Neural cell (in vitro differentiated cells): ENCODE data around the gene CROT. TPM values are rescaled to one million over a fixed set of nuclear protein-coding genes. Genes with fewer than 3 reads are reported as not detected.

Experiments
- H2AFZ ChIP-seq: fragments of 200-600, 300-800 bp; sonication (generic), shearing (Covaris generic); 2 replicates; pipeline ENCODE4 v1.6.0; 2014; ENCODE audit warnings: low read depth, mild to moderate bottlenecking, antibody characterized with exemption, low read length, moderate library complexity
- H3F3A ChIP-seq: fragments of 200-600 bp; shearing (Covaris generic); 2 replicates; pipeline ENCODE4 v1.6.1; 2016; ENCODE audit warnings: mild to moderate bottlenecking, moderate library complexity, mixed read lengths, antibody characterized with exemption, low read length; ENCODE audit not compliant: insufficient read depth, poor library complexity, severe bottlenecking
- H3K27ac ChIP-seq: fragments of 200-600, 300-800 bp; sonication (generic), shearing (Covaris generic); 2 replicates; pipeline ENCODE4 v1.5.1; 2014; ENCODE audit warnings: mild to moderate bottlenecking, low read length, moderate library complexity
- H3K27me3 ChIP-seq: fragments of 300-800, 200-600 bp; sonication (generic), shearing (Covaris generic); 2 replicates; pipeline ENCODE4 v1.6.0; 2014; ENCODE audit warnings: mild to moderate bottlenecking, low read depth, low read length, moderate library complexity; ENCODE audit not compliant: insufficient read depth
- H3K36me3 ChIP-seq: fragments of 300-800, 200-600 bp; sonication (generic), shearing (Covaris generic); 2 replicates; pipeline ENCODE4 v1.5.1; 2014; ENCODE audit warnings: mild to moderate bottlenecking, antibody characterized with exemption, low read length, moderate library complexity; ENCODE audit not compliant: insufficient read depth
- H3K4me2 ChIP-seq: fragments of 300-800, 200-600 bp; sonication (generic), shearing (Covaris generic); 2 replicates; pipeline ENCODE4 v1.6.0; 2014; ENCODE audit warnings: mild to moderate bottlenecking, low read length
- H3K4me3 ChIP-seq: fragments of 300-800, 200-600 bp; sonication (generic), shearing (Covaris generic); 2 replicates; pipeline ENCODE4 v1.5.1; 2014; ENCODE audit warnings: mild to moderate bottlenecking, low read length, moderate library complexity
- H3K79me2 ChIP-seq: fragments of 200-600 bp; shearing (Covaris generic); replicated peaks from 2 replicates; pipeline ENCODE4 v1.6.0; 2014; ENCODE audit warnings: mild to moderate bottlenecking, low read length, moderate library complexity; ENCODE audit not compliant: insufficient read depth
- H3K9ac ChIP-seq: fragments of 300-800, 200-600 bp; sonication (generic), shearing (Covaris generic); 2 replicates; pipeline ENCODE4 v1.6.1; 2016; ENCODE audit warnings: mild to moderate bottlenecking, low read length, mixed read lengths
- H3K9me2 ChIP-seq: fragments of 200-600 bp; shearing (Covaris generic); 2 replicates; pipeline ENCODE4 v1.6.1; 2016; ENCODE audit warnings: mild to moderate bottlenecking, low read length, mixed read lengths; ENCODE audit not compliant: insufficient read depth
- H3K9me3 ChIP-seq: fragments of 200-600, 300-800 bp; sonication (generic), shearing (Covaris generic); 2 replicates; pipeline ENCODE4 v1.6.1; 2016; ENCODE audit warnings: mild to moderate bottlenecking, mixed run types, low read length, moderate library complexity, mixed read lengths
- H4K20me1 ChIP-seq: fragments of 200-600 bp; shearing (Covaris generic); 2 replicates; pipeline ENCODE4 v1.6.1; 2016; ENCODE audit warnings: mild to moderate bottlenecking, mixed run types; ENCODE audit not compliant: insufficient read depth
- EP300 ChIP-seq: fragments of 450-650 bp; conservative IDR thresholded peaks from 2 replicates; pipeline ENCODE4 v1.6.1; 2014; ENCODE audit warnings: antibody characterized with exemption, mild to moderate bottlenecking, moderate library complexity; ENCODE audit not compliant: poor library complexity, severe bottlenecking
- EZH2 ChIP-seq: fragments of 200-600, 300-800 bp; shearing (Covaris generic), sonication (generic); IDR thresholded peaks from 2 replicates; pipeline ENCODE4 v1.6.1; 2014; ENCODE audit warnings: antibody characterized with exemption, low read length, borderline replicate concordance, mild to moderate bottlenecking; ENCODE audit not compliant: insufficient read depth, poor library complexity, severe bottlenecking
- MXI1 ChIP-seq: fragments of 450-650 bp; conservative IDR thresholded peaks from 2 replicates; pipeline ENCODE4 v1.6.1; 2014; ENCODE audit warnings: antibody characterized with exemption, mild to moderate bottlenecking; ENCODE audit not compliant: poor library complexity, severe bottlenecking
- POLR2AphosphoS5 ChIP-seq: IDR thresholded peaks from 2 replicates; pipeline ENCODE4 v1.6.1; 2012
- RAD21 ChIP-seq: fragments of 450-650 bp; conservative IDR thresholded peaks from 2 replicates; pipeline ENCODE4 v1.6.1; 2014; ENCODE audit warnings: antibody characterized with exemption, mild to moderate bottlenecking, moderate library complexity
- SMC3 ChIP-seq: fragments of 450-650 bp; conservative IDR thresholded peaks from 2 replicates; pipeline ENCODE4 v1.6.1; 2014; ENCODE audit warnings: antibody characterized with exemption, mild to moderate bottlenecking, moderate library complexity; ENCODE audit not compliant: poor library complexity
- TAF1 ChIP-seq: IDR thresholded peaks from 2 replicates; pipeline ENCODE4 v1.6.1; 2012; ENCODE audit warnings: low read depth
- polyA plus RNA-seq: library from polyadenylated mRNA; depleted of rRNA; stranded (reverse); fragments of >200 nt; gene quantifications from 2 replicates; pipeline ENCODE4 v1.2.3, GENCODE V29; 2014

Gene CROT
- polyA plus RNA-seq, 1 donor from 2014 or later, result 20.6 TPM

DNA sequence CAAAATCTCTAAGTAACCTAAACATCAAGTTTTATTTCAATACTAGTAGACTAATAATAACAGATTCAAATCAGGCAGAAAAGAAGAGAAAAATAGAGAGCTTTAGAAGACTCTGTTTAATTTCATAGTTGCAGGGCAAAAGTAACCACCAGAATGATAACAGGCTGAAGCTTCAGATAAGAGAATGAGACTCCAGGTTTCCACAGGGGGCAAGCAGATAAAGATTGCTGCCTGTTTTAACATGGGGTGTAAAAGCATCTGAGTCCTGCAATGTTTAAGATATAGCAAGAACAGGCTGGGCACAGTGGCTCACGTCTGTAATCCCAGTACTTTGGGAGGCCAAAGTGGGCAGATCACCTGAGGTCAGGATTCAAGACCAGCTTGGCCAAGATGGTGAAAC lies 11.0 kb downstream of the CROT start:
- H2AFZ ChIP-seq, result no peak overlapping the region
- H3K9me3 ChIP-seq, result no peaks in the 10 kb centered on the region
- H3K9me2 ChIP-seq, result no peaks in the 10 kb centered on the region
- no peak overlapping the region for H3K27ac ChIP-seq
- TF ChIP-seq EP300, result no peak
- TF ChIP-seq EZH2, result no peak
- no peak for TF ChIP-seq TAF1
- no peak for TF ChIP-seq SMC3
- no peak for TF ChIP-seq MXI1
- no peak for TF ChIP-seq RAD21
- H3K36me3 ChIP-seq, result peaks cover 5% of the 10 kb centered on the region
- H3K27me3 ChIP-seq, result no peaks in the 10 kb centered on the region
- H3K79me2 ChIP-seq, result no peaks in the 10 kb centered on the region
- H3K4me3 ChIP-seq, result no peak overlapping the region
- no peak overlapping the region for H3K9ac ChIP-seq
- H3K4me2 ChIP-seq, result no peak overlapping the region
- H4K20me1 ChIP-seq, result no peaks in the 10 kb centered on the region
- no peaks in the 10 kb centered on the region for H3F3A ChIP-seq

DNA sequence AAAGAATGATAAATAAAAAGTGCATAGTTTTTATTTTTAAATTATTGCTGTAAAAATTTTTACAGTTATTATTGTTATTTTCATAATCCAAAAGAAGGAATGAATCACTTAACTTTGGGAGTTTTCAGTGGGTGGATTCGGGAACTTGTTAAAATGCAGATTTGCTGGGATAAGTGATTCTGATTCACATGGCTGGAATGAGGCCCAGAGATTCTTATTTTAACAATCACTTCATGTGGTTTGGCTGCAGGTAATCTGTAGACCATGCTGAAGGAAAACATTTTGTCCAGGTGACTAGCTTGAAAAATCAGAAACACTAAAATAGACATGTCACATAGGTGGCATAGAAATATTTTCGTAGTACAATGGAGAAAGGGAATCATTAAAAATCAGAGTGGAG lies 13.9 kb downstream of the CROT start:
- H3F3A ChIP-seq, result no peaks in the 10 kb centered on the region
- no peak overlapping the region for H3K27ac ChIP-seq
- H3K4me2 ChIP-seq, result no peak overlapping the region
- no peaks in the 10 kb centered on the region for H3K9me3 ChIP-seq
- no peaks in the 10 kb centered on the region for H3K79me2 ChIP-seq
- H4K20me1 ChIP-seq, result no peaks in the 10 kb centered on the region
- no peak overlapping the region for H3K9ac ChIP-seq
- H2AFZ ChIP-seq, result no peak overlapping the region
- H3K9me2 ChIP-seq, result no peaks in the 10 kb centered on the region
- peaks cover 5% of the 10 kb centered on the region for H3K36me3 ChIP-seq
- H3K4me3 ChIP-seq, result no peak overlapping the region
- TF ChIP-seq EZH2 (no peak), MXI1 (no peak), SMC3 (no peak), POLR2AphosphoS5 (no peak), TAF1 (no peak)
- H3K27me3 ChIP-seq, result no peaks in the 10 kb centered on the region

DNA sequence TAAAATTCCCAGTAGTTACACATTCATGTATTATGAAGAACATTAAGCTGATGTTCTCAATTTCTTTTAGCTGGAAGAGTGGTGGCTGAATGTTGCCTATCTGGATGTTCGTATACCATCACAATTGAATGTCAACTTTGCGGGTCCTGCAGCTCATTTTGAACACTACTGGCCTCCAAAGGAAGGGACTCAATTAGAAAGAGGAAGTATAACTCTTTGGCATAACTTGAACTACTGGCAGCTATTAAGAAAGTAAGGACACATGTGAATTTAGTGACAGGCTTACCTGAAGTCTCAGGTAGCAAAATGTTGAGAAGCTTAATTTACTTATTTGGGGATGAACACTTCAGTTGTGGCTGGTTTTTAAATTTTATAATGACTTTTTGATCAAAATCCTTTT lies 15.9 kb downstream of the CROT start:
- Histone ChIP-seq H3K4me3 (no peak overlapping the region), H4K20me1 (no peaks in the 10 kb centered on the region), H2AFZ (no peak overlapping the region), H3K9me3 (no peaks in the 10 kb centered on the region), H3K27me3 (no peaks in the 10 kb centered on the region), H3K9me2 (no peaks in the 10 kb centered on the region), H3K9ac (no peak overlapping the region), H3K4me2 (no peak overlapping the region), H3K36me3 (peaks cover 5% of the 10 kb centered on the region), H3K79me2 (no peaks in the 10 kb centered on the region), H3F3A (no peaks in the 10 kb centered on the region), H3K27ac (no peak overlapping the region)
- TF ChIP-seq SMC3 (no peak), TAF1 (no peak)

DNA sequence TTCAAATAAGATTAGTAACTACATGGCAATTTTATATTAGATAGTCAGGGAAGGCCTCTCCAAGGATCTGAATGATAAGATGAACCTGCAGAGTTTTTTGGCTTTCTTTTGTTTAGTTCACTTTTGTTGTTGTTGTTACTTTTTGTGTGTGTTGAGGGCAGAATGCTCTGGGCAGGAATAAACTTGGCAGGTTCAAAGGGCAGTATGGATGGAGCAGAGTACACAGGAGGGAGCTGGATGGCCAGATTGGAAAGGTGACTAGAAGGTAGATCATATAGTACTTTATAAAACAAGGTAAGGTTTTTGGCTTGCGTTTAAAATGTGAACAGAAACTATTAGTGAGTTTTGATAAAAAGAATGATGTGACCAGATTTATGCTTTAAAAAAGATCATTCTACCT lies 17.9 kb downstream of the CROT start:
- TF ChIP-seq MXI1 (no peak), TAF1 (no peak), POLR2AphosphoS5 (no peak), EZH2 (no peak)
- no peak overlapping the region for H3K27ac ChIP-seq

More for the DNA sequence above, 17.9 kb downstream of the CROT start:
- Histone ChIP-seq H3K79me2 (no peaks in the 10 kb centered on the region), H3K27me3 (no peaks in the 10 kb centered on the region), H3K9me2 (no peaks in the 10 kb centered on the region), H3K9ac (no peak overlapping the region), H3K4me3 (no peak overlapping the region), H3K9me3 (no peaks in the 10 kb centered on the region), H4K20me1 (no peaks in the 10 kb centered on the region), H3F3A (no peaks in the 10 kb centered on the region), H3K36me3 (no peaks in the 10 kb centered on the region), H3K4me2 (no peak overlapping the region), H2AFZ (no peak overlapping the region)
